SU-DHL-6 (cell line): ENCODE data around the gene MRM1.

Source experiments
- CTCF ChIP-seq: fragments of 200-600 bp; sonication (generic); IDR thresholded peaks from one replicate; pipeline ENCODE4 v1.5.1; 2017; ENCODE audit warnings: antibody characterized with exemption, mild to moderate bottlenecking, low read length, moderate library complexity; ENCODE audit not compliant: insufficient read depth, poor library complexity, severe bottlenecking
- EZH2phosphoT487 ChIP-seq: fragments of 200-600 bp; sonication (generic), shearing (Covaris generic); conservative IDR thresholded peaks from 2 replicates; pipeline ENCODE4 v1.6.1; 2018; ENCODE audit warnings: mild to moderate bottlenecking, antibody characterized with exemption, low read length, moderate library complexity, mixed read lengths

DNA sequence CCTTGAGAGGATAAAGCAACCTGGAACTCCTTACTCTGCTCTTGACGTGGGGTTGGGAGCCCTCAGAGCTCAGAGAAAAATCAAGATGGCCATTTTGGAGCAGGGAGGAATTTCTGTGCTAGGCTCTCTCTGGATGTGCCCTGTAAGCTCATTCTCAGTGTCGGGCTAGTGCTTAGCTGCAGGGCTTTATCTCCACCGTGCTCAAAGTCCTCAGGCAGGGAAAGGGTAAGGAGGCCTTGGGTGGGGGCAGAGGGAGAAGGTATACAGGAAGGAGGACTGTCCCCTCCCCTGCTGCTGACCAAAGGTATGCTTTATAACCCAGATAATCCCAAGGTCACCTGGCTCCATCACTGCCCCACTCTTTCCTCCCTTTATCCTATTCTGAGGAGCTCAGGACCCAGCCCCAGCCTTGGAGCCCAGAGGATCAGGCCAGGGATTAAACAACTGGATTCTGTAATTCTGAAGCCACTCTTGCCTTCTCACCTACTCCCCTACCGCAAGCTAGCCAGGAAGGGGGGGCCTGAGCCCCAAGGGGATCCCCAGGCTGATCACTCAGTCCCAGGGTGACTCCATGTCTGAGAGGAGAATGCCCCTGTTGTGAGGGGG is 8.6 kb upstream of the MRM1 start:
- no peak for TF ChIP-seq CTCF
- TF ChIP-seq EZH2phosphoT487: no peak
